ENCODE measurements around the gene NUDT6. TPM values are rescaled to one million over a fixed set of nuclear protein-coding genes. Genes with fewer than 3 reads are reported as not detected.

NUDT6 gene
- total RNA-seq, 1 donor from 2014 or later = 4.0 TPM

DNA sequence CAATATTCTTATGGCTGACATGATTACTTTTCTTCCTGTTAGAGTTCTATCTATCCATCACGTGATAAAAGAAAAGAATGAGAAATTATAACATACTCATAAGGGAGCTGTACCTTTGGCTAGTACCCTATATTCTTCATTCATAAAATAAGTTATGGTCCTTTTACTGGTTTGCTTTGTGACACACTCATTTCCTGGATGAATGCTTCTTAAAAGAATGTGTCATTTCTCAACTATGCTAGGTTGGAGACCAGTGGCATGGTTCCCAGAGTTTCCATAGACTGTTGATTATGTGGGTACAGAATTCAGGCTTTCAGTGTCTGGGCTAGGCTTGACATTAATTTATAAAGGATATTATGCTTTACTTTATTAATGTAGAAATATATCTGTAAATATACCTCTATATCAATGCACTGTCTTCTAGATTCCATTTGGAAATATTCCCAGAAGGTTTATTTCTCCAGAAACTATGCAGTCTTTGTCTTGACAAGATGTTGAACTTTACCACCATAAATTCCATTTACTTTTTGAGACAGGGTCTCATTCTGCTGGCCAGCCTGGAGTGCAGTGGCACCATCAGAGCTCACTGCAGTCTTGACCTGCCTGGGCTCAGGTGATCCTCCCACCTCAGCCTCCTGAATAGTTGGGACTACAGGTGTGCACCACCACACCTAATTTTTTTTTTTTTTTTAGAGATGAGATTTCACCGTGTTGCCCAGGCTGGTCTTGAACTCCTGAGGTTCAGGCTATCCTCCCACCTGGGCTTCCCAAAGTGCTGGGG is 23.8 kb downstream of the NUDT6 start:
- H3K9me3 Mint-ChIP-seq (ENCODE audit: unreplicated experiment) = no peaks in the 10 kb centered on the region

DNA sequence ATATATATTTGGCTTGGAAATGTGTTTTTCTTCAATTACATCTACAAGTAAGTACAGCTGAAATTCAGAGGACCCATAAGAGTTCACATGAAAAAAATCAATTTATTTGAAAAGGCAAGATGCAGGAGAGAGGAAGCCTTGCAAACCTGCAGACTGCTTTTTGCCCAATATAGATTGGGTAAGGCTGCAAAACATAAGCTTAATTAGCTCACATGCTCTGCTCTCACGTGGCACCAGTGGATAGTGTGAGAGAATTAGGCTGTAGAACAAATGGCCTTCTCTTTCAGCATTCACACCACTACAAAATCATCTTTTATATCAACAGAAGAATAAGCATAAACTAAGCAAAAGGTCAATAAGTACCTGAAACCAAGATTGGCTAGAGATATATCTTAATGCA is 26.1 kb downstream of the NUDT6 start:
- Histone ChIP-seq H2AFZ (ENCODE audit: low read depth, low read length) (no peak overlapping the region), H3K27me3 (ENCODE audit: insufficient read depth, low read length) (no peaks in the 10 kb centered on the region), H3K36me3 (ENCODE audit: insufficient read depth, low read length) (peaks cover 16% of the 10 kb centered on the region), H4K20me1 (ENCODE audit: insufficient read depth, low read length) (no peaks in the 10 kb centered on the region), H3K9me3 (ENCODE audit: insufficient read depth, low read depth, low read length) (no peaks in the 10 kb centered on the region), H3K4me1 (ENCODE audit: insufficient read depth, low read length) (peaks cover 34% of the 10 kb centered on the region), H3K4me3 (ENCODE audit: insufficient read depth, low read depth, low read length) (no peak overlapping the region), H3K4me2 (ENCODE audit: low read length) (peak overlapping the region; percentile 11), H3K79me2 (ENCODE audit: insufficient read depth, low read length) (peaks cover 5% of the 10 kb centered on the region), H3K27ac (ENCODE audit: low read depth, low read length) (peak overlapping the region; percentile 28), H3K9ac (ENCODE audit: low read length) (no peak overlapping the region)
- FAIRE-seq (no peak), DNase-seq (ENCODE audit: low read depth) (no peak)
- H3K36me3 Mint-ChIP-seq (ENCODE audit: low read depth, unreplicated experiment) = peaks cover 5% of the 10 kb centered on the region
- H3K27me3 Mint-ChIP-seq (ENCODE audit: low read depth, unreplicated experiment) = no peaks in the 10 kb centered on the region
- TF ChIP-seq, protein P1, sequence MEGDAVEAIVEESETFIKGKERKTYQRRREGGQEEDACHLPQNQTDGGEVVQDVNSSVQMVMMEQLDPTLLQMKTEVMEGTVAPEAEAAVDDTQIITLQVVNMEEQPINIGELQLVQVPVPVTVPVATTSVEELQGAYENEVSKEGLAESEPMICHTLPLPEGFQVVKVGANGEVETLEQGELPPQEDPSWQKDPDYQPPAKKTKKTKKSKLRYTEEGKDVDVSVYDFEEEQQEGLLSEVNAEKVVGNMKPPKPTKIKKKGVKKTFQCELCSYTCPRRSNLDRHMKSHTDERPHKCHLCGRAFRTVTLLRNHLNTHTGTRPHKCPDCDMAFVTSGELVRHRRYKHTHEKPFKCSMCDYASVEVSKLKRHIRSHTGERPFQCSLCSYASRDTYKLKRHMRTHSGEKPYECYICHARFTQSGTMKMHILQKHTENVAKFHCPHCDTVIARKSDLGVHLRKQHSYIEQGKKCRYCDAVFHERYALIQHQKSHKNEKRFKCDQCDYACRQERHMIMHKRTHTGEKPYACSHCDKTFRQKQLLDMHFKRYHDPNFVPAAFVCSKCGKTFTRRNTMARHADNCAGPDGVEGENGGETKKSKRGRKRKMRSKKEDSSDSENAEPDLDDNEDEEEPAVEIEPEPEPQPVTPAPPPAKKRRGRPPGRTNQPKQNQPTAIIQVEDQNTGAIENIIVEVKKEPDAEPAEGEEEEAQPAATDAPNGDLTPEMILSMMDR (IDR thresholded peaks at IDR 0.05; ENCODE audit: insufficient read depth, low read depth, low read length) = no peak
- TF ChIP-seq EZH2 (IDR thresholded peaks at IDR 0.05; ENCODE audit: insufficient read depth, low read length) = no peak
- no peaks in the 10 kb centered on the region for H3K9me3 Mint-ChIP-seq (ENCODE audit: unreplicated experiment)
- no peak overlapping the region for H3K27ac Mint-ChIP-seq (ENCODE audit: unreplicated experiment)
- H3K4me3 Mint-ChIP-seq (ENCODE audit: unreplicated experiment) = no peak overlapping the region
- peaks cover 28% of the 10 kb centered on the region for H3K4me1 Mint-ChIP-seq (ENCODE audit: low read depth, unreplicated experiment)

More for the DNA sequence above, 23.8 kb downstream of the NUDT6 start:
- Histone ChIP-seq H3K4me3 (ENCODE audit: insufficient read depth, low read depth, low read length) (no peak overlapping the region), H4K20me1 (ENCODE audit: insufficient read depth, low read length) (no peaks in the 10 kb centered on the region), H2AFZ (ENCODE audit: low read depth, low read length) (no peak overlapping the region), H3K27me3 (ENCODE audit: insufficient read depth, low read length) (no peaks in the 10 kb centered on the region), H3K79me2 (ENCODE audit: insufficient read depth, low read length) (no peaks in the 10 kb centered on the region), H3K4me2 (ENCODE audit: low read length) (peak overlapping the region; percentile 39), H3K9ac (ENCODE audit: low read length) (no peak overlapping the region), H3K27ac (ENCODE audit: low read depth, low read length) (peak overlapping the region; percentile 61), H3K9me3 (ENCODE audit: insufficient read depth, low read depth, low read length) (no peaks in the 10 kb centered on the region), H3K4me1 (ENCODE audit: insufficient read depth, low read length) (peaks cover 34% of the 10 kb centered on the region), H3K36me3 (ENCODE audit: insufficient read depth, low read length) (peaks cover 3% of the 10 kb centered on the region)
- Mint-ChIP-seq H3K4me3 (ENCODE audit: unreplicated experiment) (peak overlapping the region; percentile 5), H3K27ac (ENCODE audit: unreplicated experiment) (peak overlapping the region; percentile 83), H3K36me3 (ENCODE audit: low read depth, unreplicated experiment) (no peaks in the 10 kb centered on the region), H3K4me1 (ENCODE audit: low read depth, unreplicated experiment) (peaks cover 34% of the 10 kb centered on the region), H3K27me3 (ENCODE audit: low read depth, unreplicated experiment) (no peaks in the 10 kb centered on the region)
- DNase-seq (ENCODE audit: low read depth) (peak; percentile 96), FAIRE-seq (peak; percentile 97)
- TF ChIP-seq, protein P1 (IDR thresholded peaks at IDR 0.05; ENCODE audit: insufficient read depth, low read depth, low read length) = no peak
- no peak for TF ChIP-seq EZH2 (IDR thresholded peaks at IDR 0.05; ENCODE audit: insufficient read depth, low read length)

All from astrocyte (in vitro differentiated cells and primary cell).